ENCODE results near the gene CARD19.

CARD19 gene

GRCh38 chr9:93086447-93087224, 9.4 kb upstream of the CARD19 start:
- Histone ChIP-seq H3K27ac (ENCODE audit: low read depth, low read length) (no peak overlapping the region), H3K9me3 (ENCODE audit: control insufficient read depth in 5 of 5, low read length in 5 of 5) (peaks cover 0 to 12% (median 4%) of the 10 kb centered on the region in 5 donors), H3K27me3 (ENCODE audit: control insufficient read depth in 5 of 5, insufficient read depth in 4 of 5, low read length in 5 of 5) (peaks cover 0 to 3% (median 0%) of the 10 kb centered on the region in 5 donors), H3K4me1 (ENCODE audit: control insufficient read depth in 5 of 5, insufficient read depth in 5 of 5, low read length in 5 of 5) (no peaks in the 10 kb centered on the region), H3K4me3 (ENCODE audit: low read depth in 1 of 5, low read length in 5 of 5) (no peak overlapping the region), H3K9ac (ENCODE audit: low read length in 5 of 5) (no peak overlapping the region), H3K36me3 (ENCODE audit: control insufficient read depth in 5 of 5, insufficient read depth in 5 of 5, low read length in 5 of 5) (no peaks in the 10 kb centered on the region)

GRCh38 chr9:93087971-93088655, 7.9 kb upstream of the CARD19 start:
- H3K4me1 ChIP-seq (ENCODE audit: control insufficient read depth in 5 of 5, insufficient read depth in 5 of 5, low read length in 5 of 5) = peaks cover 0 to 10% (median 6%) of the 10 kb centered on the region in 5 donors
- peaks cover 0 to 14% (median 5%) of the 10 kb centered on the region in 5 donors for H3K9me3 ChIP-seq (ENCODE audit: control insufficient read depth in 5 of 5, low read length in 5 of 5)
- H3K27me3 ChIP-seq (ENCODE audit: control insufficient read depth in 5 of 5, insufficient read depth in 4 of 5, low read length in 5 of 5) = no peaks in the 10 kb centered on the region
- H3K36me3 ChIP-seq (ENCODE audit: control insufficient read depth in 5 of 5, insufficient read depth in 5 of 5, low read length in 5 of 5) = no peaks in the 10 kb centered on the region
- H3K27ac ChIP-seq (ENCODE audit: low read depth, low read length) = no peak overlapping the region
- no peak overlapping the region for H3K9ac ChIP-seq (ENCODE audit: low read length in 5 of 5)
- H3K4me3 ChIP-seq (ENCODE audit: low read depth in 1 of 5, low read length in 5 of 5) = no peak overlapping the region

GRCh38 chr9:93088656-93089015, 7.4 kb upstream of the CARD19 start:
- H3K9me3 ChIP-seq (ENCODE audit: control insufficient read depth in 5 of 5, low read length in 5 of 5) = peaks cover 0 to 14% (median 5%) of the 10 kb centered on the region in 5 donors
- no peaks in the 10 kb centered on the region for H3K36me3 ChIP-seq (ENCODE audit: control insufficient read depth in 5 of 5, insufficient read depth in 5 of 5, low read length in 5 of 5)
- H3K27me3 ChIP-seq (ENCODE audit: control insufficient read depth in 5 of 5, insufficient read depth in 4 of 5, low read length in 5 of 5) = no peaks in the 10 kb centered on the region
- H3K27ac ChIP-seq (ENCODE audit: low read depth, low read length) = no peak overlapping the region
- no peak overlapping the region for H3K4me3 ChIP-seq (ENCODE audit: low read depth in 1 of 5, low read length in 5 of 5)
- no peak overlapping the region for H3K9ac ChIP-seq (ENCODE audit: low read length in 5 of 5)
- H3K4me1 ChIP-seq (ENCODE audit: control insufficient read depth in 5 of 5, insufficient read depth in 5 of 5, low read length in 5 of 5) = peaks cover 0 to 16% (median 9%) of the 10 kb centered on the region in 5 donors

- Histone ChIP-seq H3K4me1 (ENCODE audit: control insufficient read depth in 5 of 5, insufficient read depth in 5 of 5, low read length in 5 of 5) (peaks cover 0 to 20% (median 12%) of the 10 kb centered on the region in 5 donors), H3K9ac (ENCODE audit: low read length in 5 of 5) (no peak overlapping the region), H3K27me3 (ENCODE audit: control insufficient read depth in 5 of 5, insufficient read depth in 4 of 5, low read length in 5 of 5) (no peaks in the 10 kb centered on the region)
These were observed 7.0 kb upstream of the CARD19 start for GRCh38 chr9:93089024-93089423.

GRCh38 chr9:93089481-93089991, 6.5 kb upstream of the CARD19 start:
- no peak overlapping the region for H3K4me3 ChIP-seq (ENCODE audit: low read depth in 1 of 5, low read length in 5 of 5)
- H3K9ac ChIP-seq (ENCODE audit: low read length in 5 of 5) = no peak overlapping the region

More at GRCh38 chr9:93089024-93089423, 7.0 kb upstream of the CARD19 start:
- Histone ChIP-seq H3K27ac (ENCODE audit: low read depth, low read length) (no peak overlapping the region), H3K36me3 (ENCODE audit: control insufficient read depth in 5 of 5, insufficient read depth in 5 of 5, low read length in 5 of 5) (no peaks in the 10 kb centered on the region), H3K4me3 (ENCODE audit: low read depth in 1 of 5, low read length in 5 of 5) (no peak overlapping the region), H3K9me3 (ENCODE audit: control insufficient read depth in 5 of 5, low read length in 5 of 5) (peaks cover 0 to 14% (median 5%) of the 10 kb centered on the region in 5 donors)

GRCh38 chr9:93090091-93090655, 5.8 kb upstream of the CARD19 start:
- H3K27ac ChIP-seq (ENCODE audit: low read depth, low read length) = no peak overlapping the region
- H3K9me3 ChIP-seq (ENCODE audit: control insufficient read depth in 5 of 5, low read length in 5 of 5) = peaks cover 0 to 14% (median 5%) of the 10 kb centered on the region in 5 donors
- H3K36me3 ChIP-seq (ENCODE audit: control insufficient read depth in 5 of 5, insufficient read depth in 5 of 5, low read length in 5 of 5) = no peaks in the 10 kb centered on the region
- H3K27me3 ChIP-seq (ENCODE audit: control insufficient read depth in 5 of 5, insufficient read depth in 4 of 5, low read length in 5 of 5) = no peaks in the 10 kb centered on the region
- no peak overlapping the region for H3K9ac ChIP-seq (ENCODE audit: low read length in 5 of 5)
- peaks cover 2 to 31% (median 24%) of the 10 kb centered on the region in 5 donors for H3K4me1 ChIP-seq (ENCODE audit: control insufficient read depth in 5 of 5, insufficient read depth in 5 of 5, low read length in 5 of 5)
- no peak overlapping the region for H3K4me3 ChIP-seq (ENCODE audit: low read depth in 1 of 5, low read length in 5 of 5)

More at GRCh38 chr9:93089481-93089991, 6.5 kb upstream of the CARD19 start:
- Histone ChIP-seq H3K27me3 (ENCODE audit: control insufficient read depth in 5 of 5, insufficient read depth in 4 of 5, low read length in 5 of 5) (no peaks in the 10 kb centered on the region), H3K36me3 (ENCODE audit: control insufficient read depth in 5 of 5, insufficient read depth in 5 of 5, low read length in 5 of 5) (no peaks in the 10 kb centered on the region), H3K4me1 (ENCODE audit: control insufficient read depth in 5 of 5, insufficient read depth in 5 of 5, low read length in 5 of 5) (peaks cover 0 to 25% (median 18%) of the 10 kb centered on the region in 5 donors), H3K27ac (ENCODE audit: low read depth, low read length) (no peak overlapping the region), H3K9me3 (ENCODE audit: control insufficient read depth in 5 of 5, low read length in 5 of 5) (peaks cover 0 to 14% (median 5%) of the 10 kb centered on the region in 5 donors)

- Histone ChIP-seq H3K9ac (ENCODE audit: low read length in 5 of 5) (no peak overlapping the region), H3K27ac (ENCODE audit: low read depth, low read length) (no peak overlapping the region), H3K4me3 (ENCODE audit: low read depth in 1 of 5, low read length in 5 of 5) (no peak overlapping the region), H3K36me3 (ENCODE audit: control insufficient read depth in 5 of 5, insufficient read depth in 5 of 5, low read length in 5 of 5) (no peaks in the 10 kb centered on the region), H3K9me3 (ENCODE audit: control insufficient read depth in 5 of 5, low read length in 5 of 5) (peaks cover 0 to 10% (median 5%) of the 10 kb centered on the region in 5 donors), H3K4me1 (ENCODE audit: control insufficient read depth in 5 of 5, insufficient read depth in 5 of 5, low read length in 5 of 5) (peaks cover 2 to 31% (median 24%) of the 10 kb centered on the region in 5 donors), H3K27me3 (ENCODE audit: control insufficient read depth in 5 of 5, insufficient read depth in 4 of 5, low read length in 5 of 5) (no peaks in the 10 kb centered on the region)
These were observed 5.0 kb upstream of the CARD19 start for GRCh38 chr9:93091056-93091452.

- Histone ChIP-seq H3K4me3 (ENCODE audit: low read depth in 1 of 5, low read length in 5 of 5) (no peak overlapping the region), H3K9me3 (ENCODE audit: control insufficient read depth in 5 of 5, low read length in 5 of 5) (peaks cover 0 to 10% (median 5%) of the 10 kb centered on the region in 5 donors), H3K36me3 (ENCODE audit: control insufficient read depth in 5 of 5, insufficient read depth in 5 of 5, low read length in 5 of 5) (no peaks in the 10 kb centered on the region), H3K4me1 (ENCODE audit: control insufficient read depth in 5 of 5, insufficient read depth in 5 of 5, low read length in 5 of 5) (peaks cover 2 to 34% (median 26%) of the 10 kb centered on the region in 5 donors), H3K27ac (ENCODE audit: low read depth, low read length) (no peak overlapping the region), H3K9ac (ENCODE audit: low read length in 5 of 5) (no peak overlapping the region), H3K27me3 (ENCODE audit: control insufficient read depth in 5 of 5, insufficient read depth in 4 of 5, low read length in 5 of 5) (no peaks in the 10 kb centered on the region)
These were observed 4.5 kb upstream of the CARD19 start for GRCh38 chr9:93091453-93092081.

- Histone ChIP-seq H3K27me3 (ENCODE audit: control insufficient read depth in 5 of 5, insufficient read depth in 4 of 5, low read length in 5 of 5) (no peaks in the 10 kb centered on the region), H3K9ac (ENCODE audit: low read length in 5 of 5) (no peak overlapping the region), H3K36me3 (ENCODE audit: control insufficient read depth in 5 of 5, insufficient read depth in 5 of 5, low read length in 5 of 5) (no peaks in the 10 kb centered on the region), H3K4me3 (ENCODE audit: low read depth in 1 of 5, low read length in 5 of 5) (no peak overlapping the region), H3K9me3 (ENCODE audit: control insufficient read depth in 5 of 5, low read length in 5 of 5) (peaks cover 0 to 10% (median 5%) of the 10 kb centered on the region in 5 donors), H3K27ac (ENCODE audit: low read depth, low read length) (no peak overlapping the region), H3K4me1 (ENCODE audit: control insufficient read depth in 5 of 5, insufficient read depth in 5 of 5, low read length in 5 of 5) (peaks cover 8 to 43% (median 35%) of the 10 kb centered on the region in 5 donors)
These were observed 3.6 kb upstream of the CARD19 start for GRCh38 chr9:93092251-93092991.
